Parathyroid adenoma (tissue), 2 donors: Measurements from ENCODE around the gene FAM120B.

Experiments used
- H2AFZ ChIP-seq: fragments of 300-600 bp; sonication (generic); one replicate; pipeline ENCODE4 v1.7.0; 2017; ENCODE audit warnings: antibody characterized with exemption, mild to moderate bottlenecking
- H3K27ac ChIP-seq: fragments of 300-600 bp; sonication (generic); one replicate; pipeline ENCODE4 v1.7.0; 2017
- H3K27me3 ChIP-seq: fragments of 300-600 bp; sonication (generic); one replicate; pipeline ENCODE4 v1.7.0; 2017; ENCODE audit warnings: low read length; ENCODE audit not compliant: control insufficient read depth, insufficient read depth
- H3K36me3 ChIP-seq: fragments of 300-600 bp; sonication (generic); one replicate; pipeline ENCODE4 v1.7.0; 2017; ENCODE audit warnings: low read length; ENCODE audit not compliant: control insufficient read depth, insufficient read depth
- H3K4me1 ChIP-seq: fragments of 300-600 bp; sonication (generic); one replicate; pipeline ENCODE4 v1.7.0; 2017; ENCODE audit warnings: control low read depth
- H3K4me2 ChIP-seq: fragments of 300-600 bp; sonication (generic); one replicate; pipeline ENCODE4 v1.7.0; 2017; ENCODE audit warnings: low read length
- H3K4me3 ChIP-seq: fragments of 300-600 bp; sonication (generic); one replicate; pipeline ENCODE4 v1.7.0; 2017; ENCODE audit warnings: low read depth, low read length
- H3K79me2 ChIP-seq: fragments of 300-600 bp; sonication (generic); one replicate; pipeline ENCODE4 v1.7.0; 2017; ENCODE audit warnings: control low read depth
- H3K9ac ChIP-seq: fragments of 300-600 bp; sonication (generic); one replicate; pipeline ENCODE4 v1.7.0; 2017; ENCODE audit warnings: mild to moderate bottlenecking
- H3K9me3 ChIP-seq: fragments of 300-600 bp; sonication (generic); one replicate; pipeline ENCODE4 v1.7.0; 2017; ENCODE audit warnings: low read length; ENCODE audit not compliant: control insufficient read depth
- CTCF ChIP-seq: fragments of 300-600 bp; sonication (generic); IDR thresholded peaks from one replicate; pipeline ENCODE4 v1.7.0; 2017; ENCODE audit warnings: antibody characterized with exemption, mild to moderate bottlenecking
- donor health status: primary hyperparathyroidism.

Gene FAM120B

GRCh38 chr6:170282512-170283158 is 23.9 kb upstream of the FAM120B start:
- no peak overlapping the region for H2AFZ ChIP-seq
- no peaks in the 10 kb centered on the region for H3K36me3 ChIP-seq
- H3K4me3 ChIP-seq: no peak overlapping the region
- no peak for TF ChIP-seq CTCF
- H3K9ac ChIP-seq: no peak overlapping the region
- H3K27me3 ChIP-seq: no peaks in the 10 kb centered on the region
- H3K27ac ChIP-seq: no peak overlapping the region
- peaks cover 3% of the 10 kb centered on the region for H3K4me1 ChIP-seq
- no peak overlapping the region for H3K4me2 ChIP-seq
- no peaks in the 10 kb centered on the region for H3K9me3 ChIP-seq
- H3K79me2 ChIP-seq: no peaks in the 10 kb centered on the region

- Histone ChIP-seq H3K4me2 (no peak overlapping the region), H3K9ac (no peak overlapping the region), H3K9me3 (no peaks in the 10 kb centered on the region), H2AFZ (no peak overlapping the region), H3K4me1 (peaks cover 3% of the 10 kb centered on the region), H3K4me3 (no peak overlapping the region), H3K27ac (no peak overlapping the region), H3K27me3 (no peaks in the 10 kb centered on the region), H3K79me2 (no peaks in the 10 kb centered on the region), H3K36me3 (no peaks in the 10 kb centered on the region)
- no peak for TF ChIP-seq CTCF
Observed at GRCh38 chr6:170283212-170284081, 23.1 kb upstream of the FAM120B start.

GRCh38 chr6:170284126-170284773 is 22.3 kb upstream of the FAM120B start:
- H3K9ac ChIP-seq: no peak overlapping the region
- H2AFZ ChIP-seq: no peak overlapping the region
- H3K27ac ChIP-seq: no peak overlapping the region
- no peaks in the 10 kb centered on the region for H3K79me2 ChIP-seq
- TF ChIP-seq CTCF: no peak
- H3K36me3 ChIP-seq: no peaks in the 10 kb centered on the region
- no peaks in the 10 kb centered on the region for H3K9me3 ChIP-seq
- H3K4me1 ChIP-seq: peaks cover 3% of the 10 kb centered on the region
- no peak overlapping the region for H3K4me3 ChIP-seq
- no peak overlapping the region for H3K4me2 ChIP-seq
- no peaks in the 10 kb centered on the region for H3K27me3 ChIP-seq

GRCh38 chr6:170284866-170285469 is 21.6 kb upstream of the FAM120B start:
- H3K4me3 ChIP-seq: no peak overlapping the region
- H3K36me3 ChIP-seq: no peaks in the 10 kb centered on the region
- no peak overlapping the region for H3K4me2 ChIP-seq
- H3K27ac ChIP-seq: no peak overlapping the region
- H3K9me3 ChIP-seq: no peaks in the 10 kb centered on the region
- no peak overlapping the region for H3K9ac ChIP-seq
- peaks cover 3% of the 10 kb centered on the region for H3K4me1 ChIP-seq
- no peak for TF ChIP-seq CTCF
- no peaks in the 10 kb centered on the region for H3K79me2 ChIP-seq
- no peak overlapping the region for H2AFZ ChIP-seq
- no peaks in the 10 kb centered on the region for H3K27me3 ChIP-seq
